T-helper 1 cell (primary cell): ENCODE results near the gene POLA2.
"Not testable (repeated sequence)": the region's sequence is repeated elsewhere in the genome, so short reads cannot be mapped to it uniquely, and the experiment has no call there.

Experiments
- DNase-seq, 5 donors: peaks; one replicate each; pipeline ENCODE4 v3.0.0-alpha.2; 2012 to 2020
- total RNA-seq, 4 donors: gene quantifications; one replicate each; lab custom pipeline; 2026; lab: John Stamatoyannopoulos, UW

The POLA2 gene
- total RNA-seq: 2.4 to 7.0 (median 6.6) reads per million in 4 donors

GRCh38 chr11:65261591-65262380 lies at the start of gene POLA2:
TSS of gene POLA2 (plus strand) at chr11:65261962. CDS start at chr11:65262293, 331 bp downstream.
- DNase-seq: peak; percentile 90 to 98 (median 93)

- DNase-seq: no peak
Measured at GRCh38 chr11:65212226-65212801, 49.4 kb upstream of the POLA2 start.

- no peak for DNase-seq
Measured at GRCh38 chr11:65213322-65214211, 48.2 kb upstream of the POLA2 start.

- DNase-seq: no peak
Measured at GRCh38 chr11:65214212-65214845, 47.4 kb upstream of the POLA2 start.

GRCh38 chr11:65215441-65216076 lies 46.2 kb upstream of the POLA2 start:
- no peak for DNase-seq

GRCh38 chr11:65216830-65217229 lies 44.9 kb upstream of the POLA2 start:
- DNase-seq: no peak

- no peak for DNase-seq
Measured at GRCh38 chr11:65217441-65218423, 44.0 kb upstream of the POLA2 start.

GRCh38 chr11:65218446-65218845 lies 43.3 kb upstream of the POLA2 start:
- DNase-seq: no peak

- no peak for DNase-seq
Measured at GRCh38 chr11:65219930-65220213, 41.9 kb upstream of the POLA2 start.

- no peak for DNase-seq
Measured at GRCh38 chr11:65221026-65221425, 40.7 kb upstream of the POLA2 start.

- DNase-seq: no peak
Measured at GRCh38 chr11:65223011-65223410, 38.8 kb upstream of the POLA2 start.

- no peak for DNase-seq
Measured at GRCh38 chr11:65224930-65225278, 36.9 kb upstream of the POLA2 start.

GRCh38 chr11:65225279-65226102 lies 36.3 kb upstream of the POLA2 start:
- peak; percentile 37 to 58 (median 46) for DNase-seq

- DNase-seq: no peak
Measured at GRCh38 chr11:65226103-65226442, 35.7 kb upstream of the POLA2 start.

GRCh38 chr11:65227879-65228278 lies 33.9 kb upstream of the POLA2 start:
- no peak for DNase-seq

GRCh38 chr11:65236194-65237059 lies 25.3 kb upstream of the POLA2 start:
- DNase-seq: no peak

- not testable (repeated sequence) for DNase-seq
Measured at GRCh38 chr11:65238302-65238701, 23.5 kb upstream of the POLA2 start.

- DNase-seq: no peak
Measured at GRCh38 chr11:65241134-65241533, 20.6 kb upstream of the POLA2 start.

- DNase-seq: no peak
Measured at GRCh38 chr11:65241692-65242091, 20.1 kb upstream of the POLA2 start.

- no peak for DNase-seq
Measured at GRCh38 chr11:65242389-65242788, 19.4 kb upstream of the POLA2 start.
